Calu3 (cell line): Measurements from ENCODE around the gene ALK. TPM values are rescaled to one million over a fixed set of nuclear protein-coding genes. Genes with fewer than 3 reads are reported as not detected.

ENCODE experiments used
- BruUV-seq: library from RNA; stranded (reverse); fragments of 400-500 nt; replicated peaks from 2 replicates; lab custom pipeline; 2021; lab: Mats Ljungman, UMichigan
- CTCF ChIA-PET: fragments of 300-600 bp; sonication (Branson Sonifier 250); formaldehyde crosslinking; loops from one replicate; lab custom pipeline; 2022; ENCODE audit warnings: antibody characterized with exemption; lab: Charles Lee
- DNase-seq: peaks from one replicate; pipeline ENCODE4 v3.0.0; 2022
- H3K27ac Mint-ChIP-seq: one replicate; pipeline ENCODE4 v1.8.0; 2022; ENCODE audit warnings: mixed read lengths; ENCODE audit not compliant: unreplicated experiment
- H3K27me3 Mint-ChIP-seq: one replicate; pipeline ENCODE4 v1.8.0; 2022; ENCODE audit warnings: mixed read lengths; ENCODE audit not compliant: unreplicated experiment
- H3K36me3 Mint-ChIP-seq: one replicate; pipeline ENCODE4 v1.8.0; 2022; ENCODE audit warnings: mild to moderate bottlenecking, moderate library complexity, mixed read lengths; ENCODE audit not compliant: insufficient read depth, unreplicated experiment
- H3K4me1 Mint-ChIP-seq: one replicate; pipeline ENCODE4 v1.8.0; 2022; ENCODE audit warnings: mild to moderate bottlenecking, low read depth, mixed read lengths; ENCODE audit not compliant: unreplicated experiment
- H3K4me3 Mint-ChIP-seq: one replicate; pipeline ENCODE4 v1.8.0; 2022; ENCODE audit warnings: mild to moderate bottlenecking, low read depth, moderate library complexity, mixed read lengths; ENCODE audit not compliant: unreplicated experiment
- H3K9me3 Mint-ChIP-seq: one replicate; pipeline ENCODE4 v1.8.0; 2022; ENCODE audit warnings: low read depth, mixed read lengths; ENCODE audit not compliant: unreplicated experiment
- intact Hi-C: fragments of 100-400 bp; cut with micrococcal nuclease; formaldehyde crosslinking; loops from one replicate; pipeline ENCODE4 v1.10.0; 2022; ENCODE audit not compliant: unreplicated experiment
- total RNA-seq: library from RNA; stranded (reverse); gene quantifications from 2 replicates; pipeline ENCODE4 v1.2.3, GENCODE V29; 2022
- TF ChIP-seq, protein P1 (sequence below): fragments of 200-600 bp; IDR thresholded peaks from one replicate; pipeline ENCODE4 v1.8.0; 2022; ENCODE audit warnings: antibody characterized with exemption; ENCODE audit not compliant: unreplicated experiment

Gene ALK
- total RNA-seq, 1 experiment from 2014 or later: not detected

DNA sequence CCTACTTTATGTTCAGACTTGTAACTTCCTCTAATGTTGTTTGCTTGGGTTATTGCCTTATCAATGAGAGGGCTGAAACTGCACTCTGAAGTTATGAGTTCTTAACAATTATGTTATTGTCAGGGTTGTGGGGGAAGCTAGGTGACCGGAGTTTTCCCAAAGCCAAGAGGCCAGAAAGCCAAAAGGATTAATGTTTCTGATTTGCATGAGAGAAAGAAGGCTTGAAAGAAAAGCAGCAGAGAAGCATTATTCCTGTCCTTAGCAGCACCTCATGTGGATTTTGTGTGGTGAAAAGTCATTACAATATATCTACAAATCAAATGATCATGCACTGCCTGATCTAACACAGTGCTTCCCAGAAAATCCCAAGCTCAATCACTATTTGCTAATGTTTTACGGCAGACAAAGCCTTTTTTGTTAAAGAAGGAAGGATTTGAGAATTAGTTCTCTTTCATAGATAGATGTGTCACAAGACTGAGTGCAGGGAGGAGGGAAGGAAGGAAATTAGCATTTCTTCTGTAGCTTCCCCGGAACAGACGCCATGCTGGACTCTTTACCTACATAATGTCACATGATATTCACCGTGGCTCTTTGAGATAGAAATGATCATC, 203.2 kb downstream of the ALK start:
- CTCF ChIA-PET: interaction anchor here (0.9 kb wide), 1 partner anchor 16 kb away, joined by 3 read pairs; no protein-coding TSS in a partner anchor
- Mint-ChIP-seq H3K27me3 (peaks cover 25% of the 10 kb centered on the region), H3K9me3 (peaks cover 2% of the 10 kb centered on the region), H3K4me1 (peaks cover 26% of the 10 kb centered on the region), H3K27ac (no peak overlapping the region), H3K36me3 (no peaks in the 10 kb centered on the region), H3K4me3 (no peak overlapping the region)
- intact Hi-C loops: no loop called here
- no TSS peak for BruUV-seq
- TF ChIP-seq, protein P1, sequence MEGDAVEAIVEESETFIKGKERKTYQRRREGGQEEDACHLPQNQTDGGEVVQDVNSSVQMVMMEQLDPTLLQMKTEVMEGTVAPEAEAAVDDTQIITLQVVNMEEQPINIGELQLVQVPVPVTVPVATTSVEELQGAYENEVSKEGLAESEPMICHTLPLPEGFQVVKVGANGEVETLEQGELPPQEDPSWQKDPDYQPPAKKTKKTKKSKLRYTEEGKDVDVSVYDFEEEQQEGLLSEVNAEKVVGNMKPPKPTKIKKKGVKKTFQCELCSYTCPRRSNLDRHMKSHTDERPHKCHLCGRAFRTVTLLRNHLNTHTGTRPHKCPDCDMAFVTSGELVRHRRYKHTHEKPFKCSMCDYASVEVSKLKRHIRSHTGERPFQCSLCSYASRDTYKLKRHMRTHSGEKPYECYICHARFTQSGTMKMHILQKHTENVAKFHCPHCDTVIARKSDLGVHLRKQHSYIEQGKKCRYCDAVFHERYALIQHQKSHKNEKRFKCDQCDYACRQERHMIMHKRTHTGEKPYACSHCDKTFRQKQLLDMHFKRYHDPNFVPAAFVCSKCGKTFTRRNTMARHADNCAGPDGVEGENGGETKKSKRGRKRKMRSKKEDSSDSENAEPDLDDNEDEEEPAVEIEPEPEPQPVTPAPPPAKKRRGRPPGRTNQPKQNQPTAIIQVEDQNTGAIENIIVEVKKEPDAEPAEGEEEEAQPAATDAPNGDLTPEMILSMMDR: no peak
- DNase-seq: no peak

GRCh38 chr2:29715655-29716054, 205.7 kb downstream of the ALK start:
- Mint-ChIP-seq H3K36me3 (no peaks in the 10 kb centered on the region), H3K27me3 (peaks cover under 1% of the 10 kb centered on the region), H3K27ac (no peak overlapping the region), H3K4me3 (no peak overlapping the region), H3K9me3 (no peaks in the 10 kb centered on the region), H3K4me1 (peaks cover 19% of the 10 kb centered on the region)
- intact Hi-C loops: no loop called here
- CTCF ChIA-PET: no interaction called here
- no TSS peak for BruUV-seq
- TF ChIP-seq, protein P1: no peak
- DNase-seq: no peak

GRCh38 chr2:29714333-29714732, 207.1 kb downstream of the ALK start:
- Mint-ChIP-seq H3K27ac (no peak overlapping the region), H3K9me3 (no peaks in the 10 kb centered on the region), H3K27me3 (no peaks in the 10 kb centered on the region), H3K4me1 (peaks cover 19% of the 10 kb centered on the region), H3K4me3 (no peak overlapping the region), H3K36me3 (no peaks in the 10 kb centered on the region)
- intact Hi-C loops: no loop called here
- CTCF ChIA-PET: no interaction called here
- DNase-seq: no peak
- BruUV-seq: no TSS peak
- TF ChIP-seq, protein P1: no peak

GRCh38 chr2:29706171-29706720, 215.1 kb downstream of the ALK start:
- no peak overlapping the region for H3K27ac Mint-ChIP-seq
- H3K4me1 Mint-ChIP-seq: no peaks in the 10 kb centered on the region
- intact Hi-C loops: no loop called here
- no peak overlapping the region for H3K4me3 Mint-ChIP-seq
- CTCF ChIA-PET: interaction anchor here (0.5 kb wide), 1 partner anchor 652 kb away, joined by 4 read pairs; no protein-coding TSS in a partner anchor
- no peaks in the 10 kb centered on the region for H3K9me3 Mint-ChIP-seq
- no peaks in the 10 kb centered on the region for H3K36me3 Mint-ChIP-seq
- TF ChIP-seq, protein P1: no peak
- peaks cover 18% of the 10 kb centered on the region for H3K27me3 Mint-ChIP-seq
- DNase-seq: no peak
- BruUV-seq: no TSS peak
